MM.1S (cell line): Measurements from ENCODE around the gene CDH4.

ENCODE experiments used
- DNase-seq: peaks from one replicate; pipeline ENCODE4 v3.0.0-alpha.2; 2015
- H2AFZ ChIP-seq: fragments of 300-600 bp; sonication (generic); 2 replicates; pipeline ENCODE4 v1.6.0; 2016; ENCODE audit warnings: antibody characterized with exemption, low read length
- H3F3A ChIP-seq: fragments of 300-600 bp; sonication (generic); 2 replicates; pipeline ENCODE4 v1.6.1; 2016; ENCODE audit warnings: mild to moderate bottlenecking, antibody characterized with exemption, low read length, moderate library complexity, mixed read lengths; ENCODE audit not compliant: insufficient read depth
- H3K27ac ChIP-seq: fragments of 300-600 bp; sonication (generic); 2 replicates; pipeline ENCODE4 v1.5.1; 2016; ENCODE audit warnings: mild to moderate bottlenecking, low read length
- H3K27me3 ChIP-seq: fragments of 300-600 bp; sonication (generic); replicated peaks from 2 replicates; pipeline ENCODE4 v1.6.0; 2016; ENCODE audit warnings: low read length; ENCODE audit not compliant: insufficient read depth
- H3K36me3 ChIP-seq: fragments of 300-600 bp; sonication (generic); replicated peaks from 2 replicates; pipeline ENCODE4 v1.6.1; 2016; ENCODE audit warnings: mild to moderate bottlenecking, low read length, mixed read lengths; ENCODE audit not compliant: insufficient read depth
- H3K4me1 ChIP-seq: fragments of 300-600 bp; sonication (generic); 2 replicates; pipeline ENCODE4 v1.6.1; 2016; ENCODE audit warnings: low read length, mixed read lengths
- H3K4me2 ChIP-seq: fragments of 300-600 bp; sonication (generic); 2 replicates; pipeline ENCODE4 v1.6.0; 2016; ENCODE audit warnings: low read depth, low read length
- H3K4me3 ChIP-seq: fragments of 300-600 bp; sonication (generic); 2 replicates; pipeline ENCODE4 v1.5.1; 2016; ENCODE audit warnings: low read length, mixed read lengths
- H3K79me2 ChIP-seq: fragments of 300-600 bp; sonication (generic); 2 replicates; pipeline ENCODE4 v1.6.1; 2016; ENCODE audit warnings: mixed run types, low read length, mixed read lengths
- H3K9ac ChIP-seq: fragments of 300-600 bp; sonication (generic); 2 replicates; pipeline ENCODE4 v1.6.1; 2016; ENCODE audit warnings: low read length, mixed read lengths
- H3K9me2 ChIP-seq: fragments of 300-600 bp; sonication (generic); replicated peaks from 2 replicates; pipeline ENCODE4 v1.6.1; 2016; ENCODE audit warnings: mild to moderate bottlenecking, low read length, mixed read lengths; ENCODE audit not compliant: insufficient read depth
- H3K9me3 ChIP-seq: fragments of 300-600 bp; sonication (generic); replicated peaks from 2 replicates; pipeline ENCODE4 v1.6.1; 2016; ENCODE audit warnings: mild to moderate bottlenecking, low read length, mixed read lengths; ENCODE audit not compliant: insufficient read depth
- H4K20me1 ChIP-seq: fragments of 300-600 bp; sonication (generic); 2 replicates; pipeline ENCODE4 v1.6.1; 2016; ENCODE audit warnings: mild to moderate bottlenecking, low read length, moderate library complexity, mixed read lengths; ENCODE audit not compliant: insufficient read depth
- EZH2 ChIP-seq: fragments of 300-600 bp; sonication (generic); optimal IDR thresholded peaks from 2 replicates; pipeline ENCODE3; 2017; ENCODE audit warnings: low read depth, mild to moderate bottlenecking, antibody characterized with exemption, low read length, mixed read lengths
- EZH2phosphoT487 ChIP-seq: fragments of 300-600 bp; sonication (generic); IDR thresholded peaks from 2 replicates; pipeline ENCODE4 v1.6.1; 2018; ENCODE audit warnings: antibody characterized with exemption, low read length
- TF ChIP-seq, protein P1 (sequence below): fragments of 300-600 bp; sonication (generic); IDR thresholded peaks from 2 replicates; pipeline ENCODE4 v1.5.1; 2016; ENCODE audit warnings: antibody characterized with exemption, low read length, mixed read lengths

The CDH4 gene

DNA sequence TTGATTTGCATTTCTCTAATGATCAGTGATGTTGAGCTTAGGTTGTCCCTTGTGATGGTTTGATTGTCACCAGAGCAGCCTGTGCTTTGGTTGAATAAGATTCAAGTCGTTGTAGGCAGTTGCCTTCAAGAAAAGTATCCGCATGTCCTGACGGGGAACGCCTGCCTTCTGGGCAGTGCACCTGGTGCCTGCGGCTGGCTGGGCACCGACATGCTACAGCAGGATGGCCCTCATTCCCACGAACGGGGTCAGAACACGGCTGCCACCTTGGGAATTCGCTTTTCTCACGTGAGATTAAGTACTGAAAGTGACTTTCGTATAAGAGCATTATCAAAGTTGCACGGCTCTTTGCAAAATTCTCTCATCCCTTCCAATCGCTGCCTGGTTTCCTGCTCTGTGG lies 78.4 kb downstream of the CDH4 start:
- H3K4me3 ChIP-seq = no peak overlapping the region
- no peaks in the 10 kb centered on the region for H3K79me2 ChIP-seq
- H3K9me2 ChIP-seq = no peaks in the 10 kb centered on the region
- TF ChIP-seq, protein P1, sequence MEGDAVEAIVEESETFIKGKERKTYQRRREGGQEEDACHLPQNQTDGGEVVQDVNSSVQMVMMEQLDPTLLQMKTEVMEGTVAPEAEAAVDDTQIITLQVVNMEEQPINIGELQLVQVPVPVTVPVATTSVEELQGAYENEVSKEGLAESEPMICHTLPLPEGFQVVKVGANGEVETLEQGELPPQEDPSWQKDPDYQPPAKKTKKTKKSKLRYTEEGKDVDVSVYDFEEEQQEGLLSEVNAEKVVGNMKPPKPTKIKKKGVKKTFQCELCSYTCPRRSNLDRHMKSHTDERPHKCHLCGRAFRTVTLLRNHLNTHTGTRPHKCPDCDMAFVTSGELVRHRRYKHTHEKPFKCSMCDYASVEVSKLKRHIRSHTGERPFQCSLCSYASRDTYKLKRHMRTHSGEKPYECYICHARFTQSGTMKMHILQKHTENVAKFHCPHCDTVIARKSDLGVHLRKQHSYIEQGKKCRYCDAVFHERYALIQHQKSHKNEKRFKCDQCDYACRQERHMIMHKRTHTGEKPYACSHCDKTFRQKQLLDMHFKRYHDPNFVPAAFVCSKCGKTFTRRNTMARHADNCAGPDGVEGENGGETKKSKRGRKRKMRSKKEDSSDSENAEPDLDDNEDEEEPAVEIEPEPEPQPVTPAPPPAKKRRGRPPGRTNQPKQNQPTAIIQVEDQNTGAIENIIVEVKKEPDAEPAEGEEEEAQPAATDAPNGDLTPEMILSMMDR = no peak
- TF ChIP-seq EZH2 (no peak), EZH2phosphoT487 (no peak)
- no peaks in the 10 kb centered on the region for H4K20me1 ChIP-seq
- H3F3A ChIP-seq = no peaks in the 10 kb centered on the region
- H2AFZ ChIP-seq = no peak overlapping the region
- no peaks in the 10 kb centered on the region for H3K36me3 ChIP-seq
- H3K9me3 ChIP-seq = no peaks in the 10 kb centered on the region
- H3K27ac ChIP-seq = no peak overlapping the region
- no peak overlapping the region for H3K4me2 ChIP-seq
- H3K9ac ChIP-seq = no peak overlapping the region
- peaks cover 38% of the 10 kb centered on the region for H3K27me3 ChIP-seq
- no peak for DNase-seq
- H3K4me1 ChIP-seq = no peaks in the 10 kb centered on the region

DNA sequence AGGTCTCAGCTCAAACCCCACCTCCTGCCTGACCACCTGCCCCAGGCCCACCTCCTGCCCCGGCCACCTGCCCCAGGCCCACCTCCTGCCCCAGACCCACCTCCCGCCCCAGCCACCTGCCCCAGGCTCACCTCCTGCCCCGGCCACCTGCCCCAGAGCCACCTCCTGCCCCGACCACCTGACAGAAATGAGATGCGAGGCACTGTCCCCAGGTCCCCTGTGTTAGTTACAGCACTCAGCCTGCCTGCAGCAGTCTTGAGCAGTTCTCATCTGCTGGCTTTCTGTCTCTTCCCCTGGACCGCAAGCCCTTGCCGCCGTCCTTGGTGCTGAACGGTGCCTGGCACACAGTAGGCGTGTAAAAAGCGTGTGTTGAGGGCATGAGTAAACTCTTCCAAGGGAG lies 79.5 kb downstream of the CDH4 start:
- H3K9ac ChIP-seq = no peak overlapping the region
- no peaks in the 10 kb centered on the region for H3K4me1 ChIP-seq
- H3K9me3 ChIP-seq = no peaks in the 10 kb centered on the region
- H2AFZ ChIP-seq = no peak overlapping the region
- no peak overlapping the region for H3K4me3 ChIP-seq
- H3K27me3 ChIP-seq = peaks cover 33% of the 10 kb centered on the region
- no peaks in the 10 kb centered on the region for H3K79me2 ChIP-seq
- no peaks in the 10 kb centered on the region for H3K9me2 ChIP-seq
- TF ChIP-seq EZH2phosphoT487 (no peak), EZH2 (no peak)
- TF ChIP-seq, protein P1 = no peak
- no peaks in the 10 kb centered on the region for H3F3A ChIP-seq
- no peaks in the 10 kb centered on the region for H4K20me1 ChIP-seq
- no peak for DNase-seq
- no peaks in the 10 kb centered on the region for H3K36me3 ChIP-seq
- H3K27ac ChIP-seq = no peak overlapping the region
- H3K4me2 ChIP-seq = no peak overlapping the region

DNA sequence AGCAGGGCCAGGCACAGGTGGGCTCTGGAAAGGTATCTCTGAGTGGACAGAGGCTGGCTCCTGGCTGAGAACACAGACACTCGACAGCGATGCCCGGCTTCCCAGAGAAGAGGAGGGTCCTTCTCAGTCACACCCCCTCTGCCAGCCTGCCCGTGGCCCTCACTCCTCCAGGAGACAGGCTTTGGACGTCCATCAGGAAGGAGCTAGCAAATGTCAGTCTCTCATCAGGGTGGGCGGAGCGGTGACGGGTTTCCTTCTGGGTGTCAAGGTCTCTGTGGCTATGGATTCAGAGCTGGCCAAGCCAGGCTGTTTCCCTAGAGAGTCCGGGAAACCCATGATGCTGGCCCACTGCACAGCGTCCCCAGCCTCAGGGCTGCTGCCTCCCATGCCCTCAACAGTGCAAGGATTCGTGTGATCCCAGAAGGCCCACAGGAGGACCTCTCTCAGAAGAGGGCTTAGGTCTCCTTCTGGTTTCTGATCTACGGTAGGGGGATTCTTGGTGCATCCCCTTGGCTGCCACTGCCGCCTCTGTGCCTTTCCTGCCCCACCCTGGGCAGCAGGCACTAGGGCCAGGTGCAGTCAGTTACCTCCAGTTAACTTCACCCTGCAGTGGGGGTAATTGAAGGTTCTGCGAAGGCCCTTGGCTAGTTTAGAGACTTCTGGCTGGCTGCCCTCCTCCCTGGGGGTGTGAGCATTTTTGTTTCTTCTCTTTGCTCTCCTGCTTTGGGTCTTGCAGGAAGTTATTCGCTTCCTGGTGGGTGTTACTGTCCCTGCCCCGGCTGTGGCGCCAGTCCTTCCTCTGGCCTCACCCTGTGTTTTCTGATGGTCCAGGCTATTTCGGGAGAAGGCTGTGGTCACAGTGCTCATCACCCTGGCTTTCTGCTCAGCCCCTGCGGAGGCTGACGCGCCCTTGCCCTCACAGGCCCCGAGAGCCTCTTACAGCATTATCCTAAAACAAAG lies 80.2 kb downstream of the CDH4 start:
- Histone ChIP-seq H3K4me2 (no peak overlapping the region), H3K27me3 (peaks cover 28% of the 10 kb centered on the region), H3K9me3 (no peaks in the 10 kb centered on the region), H3K36me3 (no peaks in the 10 kb centered on the region), H3F3A (no peaks in the 10 kb centered on the region), H3K79me2 (no peaks in the 10 kb centered on the region), H3K27ac (no peak overlapping the region), H3K9me2 (no peaks in the 10 kb centered on the region), H3K9ac (no peak overlapping the region), H3K4me3 (no peak overlapping the region), H3K4me1 (no peaks in the 10 kb centered on the region), H2AFZ (no peak overlapping the region), H4K20me1 (no peaks in the 10 kb centered on the region)
- TF ChIP-seq EZH2 (no peak), EZH2phosphoT487 (no peak)
- TF ChIP-seq, protein P1 = no peak
- DNase-seq = no peak
